Uterus (tissue), 2 donors: ENCODE measurements around the gene TINCR.

Experiments used
- POLR2A ChIP-seq, 2 donors: fragments of 450-650 bp; IDR thresholded peaks; one replicate each; pipeline ENCODE4 v1.6.1; 2016; ENCODE audit warnings: antibody characterized with exemption in 2 of 2, mild to moderate bottlenecking in 1 of 2, moderate library complexity in 1 of 2
- TF ChIP-seq, protein P1 (sequence below), 4 experiments: fragments of 200-600 bp in 2 of 4; fragments of 450-650 bp in 2 of 4; sonication (generic) in 2 of 4; IDR thresholded peaks; one replicate each; pipeline ENCODE4 v1.5.1; 2016 to 2019; ENCODE audit warnings: antibody characterized with exemption in 4 of 4, mild to moderate bottlenecking in 2 of 4, moderate library complexity in 1 of 4

DNA sequence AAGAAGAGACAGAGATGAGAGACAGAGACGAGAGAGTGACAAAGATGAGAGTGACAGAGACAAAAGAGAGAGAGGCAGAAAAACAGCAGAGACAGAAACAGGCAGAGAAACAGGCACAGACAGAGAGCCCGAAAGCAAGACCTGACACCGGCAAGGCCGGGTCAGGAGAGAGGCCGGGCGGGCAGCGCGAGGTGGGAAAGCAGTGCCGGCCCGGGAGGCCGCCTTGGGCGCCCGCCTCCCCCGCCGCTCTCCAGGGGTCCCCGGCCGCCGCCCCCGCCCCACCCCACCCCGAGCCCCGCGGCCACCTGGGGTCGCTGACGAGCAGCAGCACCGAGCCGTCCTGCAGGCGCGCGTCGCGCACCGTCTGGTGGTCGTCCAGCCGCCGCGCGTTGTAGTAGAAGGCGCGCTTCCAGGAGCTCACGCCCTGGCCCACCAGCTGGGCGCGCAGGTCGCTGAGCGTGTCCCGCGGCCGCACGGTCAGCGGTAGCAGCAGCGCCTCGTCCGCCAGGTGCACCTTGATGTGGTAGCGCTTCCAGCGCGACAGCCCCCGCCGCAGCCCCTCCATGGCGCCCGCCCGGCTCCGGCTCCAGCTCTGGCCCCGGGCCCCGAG lies at the start of gene TINCR:
- TF ChIP-seq POLR2A (IDR thresholded peaks at IDR 0.05): no peak
- TF ChIP-seq, protein P1, sequence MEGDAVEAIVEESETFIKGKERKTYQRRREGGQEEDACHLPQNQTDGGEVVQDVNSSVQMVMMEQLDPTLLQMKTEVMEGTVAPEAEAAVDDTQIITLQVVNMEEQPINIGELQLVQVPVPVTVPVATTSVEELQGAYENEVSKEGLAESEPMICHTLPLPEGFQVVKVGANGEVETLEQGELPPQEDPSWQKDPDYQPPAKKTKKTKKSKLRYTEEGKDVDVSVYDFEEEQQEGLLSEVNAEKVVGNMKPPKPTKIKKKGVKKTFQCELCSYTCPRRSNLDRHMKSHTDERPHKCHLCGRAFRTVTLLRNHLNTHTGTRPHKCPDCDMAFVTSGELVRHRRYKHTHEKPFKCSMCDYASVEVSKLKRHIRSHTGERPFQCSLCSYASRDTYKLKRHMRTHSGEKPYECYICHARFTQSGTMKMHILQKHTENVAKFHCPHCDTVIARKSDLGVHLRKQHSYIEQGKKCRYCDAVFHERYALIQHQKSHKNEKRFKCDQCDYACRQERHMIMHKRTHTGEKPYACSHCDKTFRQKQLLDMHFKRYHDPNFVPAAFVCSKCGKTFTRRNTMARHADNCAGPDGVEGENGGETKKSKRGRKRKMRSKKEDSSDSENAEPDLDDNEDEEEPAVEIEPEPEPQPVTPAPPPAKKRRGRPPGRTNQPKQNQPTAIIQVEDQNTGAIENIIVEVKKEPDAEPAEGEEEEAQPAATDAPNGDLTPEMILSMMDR (IDR thresholded peaks at IDR 0.05): no peak
